HL-60 (cell line): ENCODE results near the gene P2RX1.

Experiments
- DNase-seq, 2 experiments: peaks; one replicate each; pipeline ENCODE4 v3.0.0-alpha.2; 2010 to 2020; ENCODE audit warnings: low read depth in 1 of 2, low spot score in 1 of 2
- H3K27ac ChIP-seq: fragments of 250-450 bp; sonication (Bioruptor Pico); replicated peaks from 2 replicates; pipeline ENCODE4 v1.5.1; 2020; ENCODE audit warnings: mild to moderate bottlenecking, moderate library complexity
- H3K27me3 ChIP-seq: fragments of 250-450 bp; sonication (Bioruptor Pico); 2 replicates; pipeline ENCODE4 v1.5.1; 2021; ENCODE audit warnings: mild to moderate bottlenecking, moderate library complexity; ENCODE audit not compliant: insufficient read depth, poor library complexity, severe bottlenecking
- H3K4me3 ChIP-seq: replicated peaks from 2 replicates; pipeline ENCODE4 v1.5.1; 2011; ENCODE audit warnings: mild to moderate bottlenecking, control low read depth, low read length; ENCODE audit not compliant: insufficient read depth
- GABPA ChIP-seq: IDR thresholded peaks from 2 replicates; pipeline ENCODE4 v1.6.1; 2012; ENCODE audit warnings: low read depth
- POLR2AphosphoS5 ChIP-seq: IDR thresholded peaks from 2 replicates; pipeline ENCODE4 v1.6.1; 2012; ENCODE audit warnings: low read depth
- SPI1 ChIP-seq: IDR thresholded peaks from 2 replicates; pipeline ENCODE4 v1.6.1; 2012; ENCODE audit warnings: low read depth, mild to moderate bottlenecking, borderline replicate concordance
- TF ChIP-seq, protein P1 (sequence below): IDR thresholded peaks from one replicate; pipeline ENCODE4 v1.5.1; 2011; ENCODE audit warnings: low read length, control low read depth, inconsistent platforms; ENCODE audit not compliant: insufficient read depth
- TF ChIP-seq, protein P2 (sequence below): IDR thresholded peaks from 2 replicates; pipeline ENCODE4 v1.6.1; 2012; ENCODE audit warnings: low read depth; ENCODE audit not compliant: insufficient replicate concordance

P2RX1 gene

DNA sequence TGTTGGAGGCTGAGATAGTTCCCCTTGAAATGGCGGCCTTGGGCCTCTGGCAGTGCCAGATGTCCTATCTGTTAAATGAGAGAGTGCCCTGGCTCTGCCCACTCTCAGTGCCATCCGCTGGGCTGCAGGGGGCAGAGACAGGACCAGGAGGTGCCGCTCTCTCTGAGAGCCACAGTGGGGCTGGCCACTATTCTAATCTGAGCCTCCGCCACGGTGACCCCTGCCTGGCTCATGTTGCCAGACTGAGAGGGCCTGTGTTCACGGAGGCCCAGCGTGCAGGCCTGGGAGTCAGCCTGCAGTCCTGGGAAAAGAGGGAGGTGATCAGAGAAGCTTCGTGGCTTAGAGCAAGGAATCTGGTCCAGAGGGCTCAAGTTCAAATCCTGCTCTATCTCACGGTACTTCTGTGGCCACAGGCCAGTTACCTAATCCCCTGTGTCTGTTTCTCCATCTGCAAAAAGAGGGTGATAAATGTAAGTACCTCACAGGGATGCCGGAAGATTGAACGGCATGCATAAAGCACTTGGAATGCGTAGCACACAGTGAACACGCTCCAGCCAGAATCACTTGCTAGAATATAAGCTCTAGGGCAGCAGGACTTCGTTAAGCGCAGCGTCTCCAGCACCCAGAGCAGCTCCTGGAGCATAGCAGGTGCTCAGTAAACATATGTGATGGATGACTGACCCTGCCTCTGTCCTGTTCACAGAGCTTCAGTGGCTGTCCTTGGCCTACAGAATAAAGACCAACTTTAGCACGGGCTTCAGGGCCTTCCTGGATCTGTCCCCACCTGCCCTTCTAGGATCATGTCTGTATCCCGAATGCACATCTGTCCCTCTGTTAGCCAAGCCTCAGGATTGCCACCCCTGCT is 41.7 kb upstream of the P2RX1 start:
- H3K27me3 ChIP-seq = no peaks in the 10 kb centered on the region
- H3K4me3 ChIP-seq = no peak overlapping the region
- TF ChIP-seq, protein P1, sequence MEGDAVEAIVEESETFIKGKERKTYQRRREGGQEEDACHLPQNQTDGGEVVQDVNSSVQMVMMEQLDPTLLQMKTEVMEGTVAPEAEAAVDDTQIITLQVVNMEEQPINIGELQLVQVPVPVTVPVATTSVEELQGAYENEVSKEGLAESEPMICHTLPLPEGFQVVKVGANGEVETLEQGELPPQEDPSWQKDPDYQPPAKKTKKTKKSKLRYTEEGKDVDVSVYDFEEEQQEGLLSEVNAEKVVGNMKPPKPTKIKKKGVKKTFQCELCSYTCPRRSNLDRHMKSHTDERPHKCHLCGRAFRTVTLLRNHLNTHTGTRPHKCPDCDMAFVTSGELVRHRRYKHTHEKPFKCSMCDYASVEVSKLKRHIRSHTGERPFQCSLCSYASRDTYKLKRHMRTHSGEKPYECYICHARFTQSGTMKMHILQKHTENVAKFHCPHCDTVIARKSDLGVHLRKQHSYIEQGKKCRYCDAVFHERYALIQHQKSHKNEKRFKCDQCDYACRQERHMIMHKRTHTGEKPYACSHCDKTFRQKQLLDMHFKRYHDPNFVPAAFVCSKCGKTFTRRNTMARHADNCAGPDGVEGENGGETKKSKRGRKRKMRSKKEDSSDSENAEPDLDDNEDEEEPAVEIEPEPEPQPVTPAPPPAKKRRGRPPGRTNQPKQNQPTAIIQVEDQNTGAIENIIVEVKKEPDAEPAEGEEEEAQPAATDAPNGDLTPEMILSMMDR = no peak
- TF ChIP-seq, protein P2, sequence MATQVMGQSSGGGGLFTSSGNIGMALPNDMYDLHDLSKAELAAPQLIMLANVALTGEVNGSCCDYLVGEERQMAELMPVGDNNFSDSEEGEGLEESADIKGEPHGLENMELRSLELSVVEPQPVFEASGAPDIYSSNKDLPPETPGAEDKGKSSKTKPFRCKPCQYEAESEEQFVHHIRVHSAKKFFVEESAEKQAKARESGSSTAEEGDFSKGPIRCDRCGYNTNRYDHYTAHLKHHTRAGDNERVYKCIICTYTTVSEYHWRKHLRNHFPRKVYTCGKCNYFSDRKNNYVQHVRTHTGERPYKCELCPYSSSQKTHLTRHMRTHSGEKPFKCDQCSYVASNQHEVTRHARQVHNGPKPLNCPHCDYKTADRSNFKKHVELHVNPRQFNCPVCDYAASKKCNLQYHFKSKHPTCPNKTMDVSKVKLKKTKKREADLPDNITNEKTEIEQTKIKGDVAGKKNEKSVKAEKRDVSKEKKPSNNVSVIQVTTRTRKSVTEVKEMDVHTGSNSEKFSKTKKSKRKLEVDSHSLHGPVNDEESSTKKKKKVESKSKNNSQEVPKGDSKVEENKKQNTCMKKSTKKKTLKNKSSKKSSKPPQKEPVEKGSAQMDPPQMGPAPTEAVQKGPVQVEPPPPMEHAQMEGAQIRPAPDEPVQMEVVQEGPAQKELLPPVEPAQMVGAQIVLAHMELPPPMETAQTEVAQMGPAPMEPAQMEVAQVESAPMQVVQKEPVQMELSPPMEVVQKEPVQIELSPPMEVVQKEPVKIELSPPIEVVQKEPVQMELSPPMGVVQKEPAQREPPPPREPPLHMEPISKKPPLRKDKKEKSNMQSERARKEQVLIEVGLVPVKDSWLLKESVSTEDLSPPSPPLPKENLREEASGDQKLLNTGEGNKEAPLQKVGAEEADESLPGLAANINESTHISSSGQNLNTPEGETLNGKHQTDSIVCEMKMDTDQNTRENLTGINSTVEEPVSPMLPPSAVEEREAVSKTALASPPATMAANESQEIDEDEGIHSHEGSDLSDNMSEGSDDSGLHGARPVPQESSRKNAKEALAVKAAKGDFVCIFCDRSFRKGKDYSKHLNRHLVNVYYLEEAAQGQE = no peak
- no peak for TF ChIP-seq SPI1
- no peak for TF ChIP-seq GABPA
- no peak for TF ChIP-seq POLR2AphosphoS5
- no peak overlapping the region for H3K27ac ChIP-seq
- no peak for DNase-seq

DNA sequence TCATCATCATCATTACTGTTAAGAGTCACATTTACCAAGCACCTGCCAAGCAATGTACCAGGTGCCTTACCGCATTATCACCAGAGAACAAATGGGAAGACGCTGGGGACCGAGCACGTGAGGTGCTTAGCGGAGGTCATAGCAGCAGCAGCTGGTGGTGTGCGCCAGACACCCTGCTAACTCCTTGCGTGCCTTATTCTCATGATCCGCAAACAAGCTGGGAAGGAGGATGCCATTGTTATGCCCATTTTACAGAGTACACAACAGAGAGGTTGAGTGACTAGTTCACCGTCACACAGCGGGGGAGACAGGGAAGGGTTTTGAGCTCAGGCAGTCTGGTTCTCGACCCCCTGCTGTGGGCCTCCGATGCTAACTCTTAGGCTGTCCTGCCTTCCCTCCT is 40.7 kb upstream of the P2RX1 start:
- H3K4me3 ChIP-seq = no peak overlapping the region
- H3K27me3 ChIP-seq = no peaks in the 10 kb centered on the region
- TF ChIP-seq SPI1 (no peak), POLR2AphosphoS5 (no peak), GABPA (no peak)
- TF ChIP-seq, protein P2 = no peak
- TF ChIP-seq, protein P1 = no peak
- DNase-seq = no peak
- H3K27ac ChIP-seq = no peak overlapping the region

DNA sequence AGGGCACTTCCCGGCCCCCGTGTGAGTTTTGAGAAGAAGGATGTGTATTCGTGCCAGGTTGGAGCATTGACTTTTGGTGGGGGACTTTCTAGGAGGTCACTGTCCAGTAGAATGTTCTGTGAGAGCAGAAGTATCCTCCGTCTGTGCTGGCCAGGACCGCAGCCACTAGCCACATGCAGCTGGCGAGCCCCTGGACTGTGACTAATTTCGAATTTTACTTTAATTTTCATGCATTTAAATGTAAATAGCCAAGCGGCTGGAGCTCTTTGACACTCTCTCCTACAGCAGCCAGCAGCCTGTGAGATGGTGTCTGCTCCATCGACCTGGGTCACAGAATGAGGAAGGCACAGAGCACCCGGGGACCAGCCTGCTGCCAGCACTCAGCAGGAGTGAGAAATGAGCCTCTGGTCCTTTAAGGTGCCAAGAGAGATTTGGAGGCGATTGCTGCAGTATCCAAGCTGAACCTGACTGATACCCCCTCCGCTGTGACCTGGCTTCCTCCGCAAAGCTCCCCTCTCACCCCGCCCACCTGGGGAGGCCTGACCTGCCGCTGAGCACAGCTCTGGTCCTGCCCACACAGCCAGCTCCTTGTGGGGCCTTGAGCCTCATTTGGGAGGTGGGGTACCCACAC is 40.2 kb upstream of the P2RX1 start:
- H3K27me3 ChIP-seq = no peaks in the 10 kb centered on the region
- no peak overlapping the region for H3K27ac ChIP-seq
- TF ChIP-seq GABPA (no peak), SPI1 (no peak), POLR2AphosphoS5 (no peak)
- TF ChIP-seq, protein P2 = no peak
- TF ChIP-seq, protein P1 = no peak
- no peak overlapping the region for H3K4me3 ChIP-seq
- no peak for DNase-seq
